Coronary artery (tissue), 2 donors: ENCODE measurements around the gene LPP.

Source experiments
- DNase-seq: peaks from one replicate; pipeline ENCODE4 v3.0.0-alpha.2; 2017; ENCODE audit warnings: low spot score
- H3K27ac ChIP-seq, 2 donors: fragments of 200-600 bp; sonication (generic); one replicate each; pipeline ENCODE4 v1.5.1; 2016 to 2019
- H3K4me3 ChIP-seq: fragments of 200-600 bp; sonication (generic); 2 replicates; pipeline ENCODE4 v1.5.1; 2016; ENCODE audit warnings: mild to moderate bottlenecking, moderate library complexity
- TF ChIP-seq, protein P1 (sequence below): fragments of 200-600 bp; sonication (generic); IDR thresholded peaks from one replicate; pipeline ENCODE4 v1.5.1; 2019; ENCODE audit warnings: antibody characterized with exemption

The LPP gene

GRCh38 chr3:188900421-188900951 is 746.5 kb downstream of the LPP start:
- DNase-seq: no peak
- H3K4me3 ChIP-seq: no peak overlapping the region
- TF ChIP-seq, protein P1, sequence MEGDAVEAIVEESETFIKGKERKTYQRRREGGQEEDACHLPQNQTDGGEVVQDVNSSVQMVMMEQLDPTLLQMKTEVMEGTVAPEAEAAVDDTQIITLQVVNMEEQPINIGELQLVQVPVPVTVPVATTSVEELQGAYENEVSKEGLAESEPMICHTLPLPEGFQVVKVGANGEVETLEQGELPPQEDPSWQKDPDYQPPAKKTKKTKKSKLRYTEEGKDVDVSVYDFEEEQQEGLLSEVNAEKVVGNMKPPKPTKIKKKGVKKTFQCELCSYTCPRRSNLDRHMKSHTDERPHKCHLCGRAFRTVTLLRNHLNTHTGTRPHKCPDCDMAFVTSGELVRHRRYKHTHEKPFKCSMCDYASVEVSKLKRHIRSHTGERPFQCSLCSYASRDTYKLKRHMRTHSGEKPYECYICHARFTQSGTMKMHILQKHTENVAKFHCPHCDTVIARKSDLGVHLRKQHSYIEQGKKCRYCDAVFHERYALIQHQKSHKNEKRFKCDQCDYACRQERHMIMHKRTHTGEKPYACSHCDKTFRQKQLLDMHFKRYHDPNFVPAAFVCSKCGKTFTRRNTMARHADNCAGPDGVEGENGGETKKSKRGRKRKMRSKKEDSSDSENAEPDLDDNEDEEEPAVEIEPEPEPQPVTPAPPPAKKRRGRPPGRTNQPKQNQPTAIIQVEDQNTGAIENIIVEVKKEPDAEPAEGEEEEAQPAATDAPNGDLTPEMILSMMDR: no peak
- H3K27ac ChIP-seq: peak overlapping the region in 1 of 2 donors; percentile 70

DNA sequence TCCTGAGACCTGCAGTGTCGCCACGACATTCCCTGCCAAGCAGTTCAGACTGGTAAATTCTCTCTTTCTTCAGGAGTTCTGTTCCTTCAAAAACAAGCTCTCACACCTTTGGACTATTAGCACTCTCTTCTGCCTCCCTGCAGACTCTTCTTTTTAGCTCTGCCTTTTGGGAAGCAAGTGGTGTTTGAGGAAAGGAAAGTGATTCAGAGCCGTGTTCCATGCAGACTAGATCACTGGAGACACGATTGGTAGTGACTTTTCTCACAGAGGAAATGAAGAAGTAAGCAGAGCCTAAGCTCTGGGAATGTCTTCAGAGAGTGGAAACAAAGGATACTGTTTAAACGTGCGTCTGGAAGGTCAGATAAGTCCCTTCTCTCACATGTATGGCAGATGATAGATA is 747.2 kb downstream of the LPP start:
- TF ChIP-seq, protein P1: no peak
- no peak for DNase-seq
- Histone ChIP-seq H3K27ac (peak overlapping the region in 1 of 2 donors; percentile 70), H3K4me3 (no peak overlapping the region)

GRCh38 chr3:188901671-188902287 is 747.8 kb downstream of the LPP start:
- Histone ChIP-seq H3K4me3 (no peak overlapping the region), H3K27ac (peak overlapping the region in 1 of 2 donors; percentile 70)
- TF ChIP-seq, protein P1: no peak
- DNase-seq: no peak

DNA sequence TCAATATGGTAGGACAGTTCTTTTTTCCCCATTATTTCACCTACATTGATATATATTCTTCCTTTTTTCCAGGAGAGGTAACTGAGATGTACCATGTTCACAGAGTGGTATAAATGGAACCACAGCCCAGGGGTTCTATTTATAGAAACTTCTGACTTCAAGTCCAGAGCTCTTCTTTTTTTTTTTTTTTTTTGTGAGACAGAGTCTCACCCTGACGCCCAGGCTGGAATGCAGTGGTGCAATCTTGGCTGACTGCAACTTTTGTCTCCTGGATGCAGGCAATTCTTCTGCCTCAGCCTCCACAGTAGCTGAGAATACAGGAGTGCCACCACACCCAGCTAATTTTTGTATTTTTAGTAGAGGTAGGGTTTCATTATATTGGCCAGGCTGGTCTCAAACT is 750.7 kb downstream of the LPP start:
- H3K4me3 ChIP-seq: no peak overlapping the region
- DNase-seq: no peak

GRCh38 chr3:188905547-188905946 is 751.6 kb downstream of the LPP start:
- DNase-seq: no peak
- no peak overlapping the region for H3K27ac ChIP-seq
- no peak overlapping the region for H3K4me3 ChIP-seq
- TF ChIP-seq, protein P1: no peak

More for the DNA sequence above, 750.7 kb downstream of the LPP start:
- H3K27ac ChIP-seq: no peak overlapping the region
- TF ChIP-seq, protein P1: no peak

DNA sequence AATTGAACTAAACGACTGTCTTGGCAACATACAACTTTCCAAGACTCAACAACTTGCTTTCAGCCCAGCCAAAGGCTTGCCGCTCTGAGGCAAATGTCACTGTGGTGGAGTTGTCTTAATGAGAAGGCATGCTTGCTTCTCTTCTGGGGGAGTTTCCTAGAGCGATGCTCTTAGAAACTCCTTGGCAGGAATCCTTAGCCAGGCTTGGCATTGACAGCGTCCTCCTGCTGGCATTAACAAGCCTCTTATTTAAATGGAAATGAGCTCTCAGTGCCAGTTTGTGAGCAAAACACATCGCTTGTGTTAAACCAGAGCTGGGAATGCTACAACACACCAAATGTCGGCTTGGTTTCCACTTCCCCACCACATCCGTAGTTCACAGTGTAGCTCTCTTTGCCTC is 752.3 kb downstream of the LPP start:
- TF ChIP-seq, protein P1: no peak
- H3K27ac ChIP-seq: no peak overlapping the region
- DNase-seq: no peak

More for the DNA sequence above, 752.3 kb downstream of the LPP start:
- no peak overlapping the region for H3K4me3 ChIP-seq
